Epithelial cell of prostate (primary cell): Measurements from ENCODE around the gene PPIL6.

ENCODE experiments used
- DNase-seq: peaks from one replicate; pipeline ENCODE4 v3.0.0-alpha.2; 2011; ENCODE audit warnings: low read depth, low spot score
- H3K27ac ChIP-seq: fragments of 450-650 bp; 2 replicates; pipeline ENCODE4 v1.5.1; 2017; ENCODE audit warnings: mild to moderate bottlenecking

The PPIL6 gene

GRCh38 chr6:109340811-109341210 is 99.6 kb downstream of the PPIL6 start:
- no peak overlapping the region for H3K27ac ChIP-seq
- no peak for DNase-seq
